ENCODE measurements around the gene EVPL.

Gene EVPL

GRCh38 chr17:76018801-76019200 is 8.3 kb downstream of the EVPL start:
- Histone ChIP-seq H3K36me3 (ENCODE audit: control insufficient read depth in 4 of 4, insufficient read depth in 4 of 4, low read length in 3 of 4) (peaks cover 0 to 3% (median 1%) of the 10 kb centered on the region in 4 experiments), H3K9me3 (ENCODE audit: control extremely low read depth in 1 of 5, control insufficient read depth in 4 of 5, insufficient read depth in 2 of 5, low read depth in 1 of 5, low read length in 4 of 5) (no peaks in the 10 kb centered on the region), H3K4me3 (ENCODE audit: control insufficient read depth in 1 of 7, extremely low read depth in 1 of 7, insufficient read depth in 4 of 7, low read depth in 2 of 7, low read length in 6 of 7) (no peak overlapping the region), H3K27ac (ENCODE audit: insufficient read depth in 1 of 2, low read depth in 1 of 2, low read length in 2 of 2, poor library complexity in 1 of 2, severe bottlenecking in 2 of 2) (no peak overlapping the region), H3K27me3 (replicated peaks in 2 of 5; ENCODE audit: control insufficient read depth in 4 of 5, insufficient read depth in 5 of 5, low read length in 4 of 5) (no peaks in the 10 kb centered on the region), H3K4me1 (ENCODE audit: control extremely low read depth in 1 of 4, control insufficient read depth in 4 of 4, insufficient read depth in 4 of 4, low read length in 3 of 4) (peaks cover 0 to 9% (median 3%) of the 10 kb centered on the region in 4 experiments)
- POLR2A ChIA-PET = no interaction called here
- DNase-seq = no peak
- CTCF ChIA-PET = interaction anchor here (0.9 to 13.9 kb wide), 6 partner anchors 11 to 188 kb away, joined by 3 to 183 read pairs (median 10); partner anchors contain the start of gene CDK3
- WGBS (ENCODE audit: insufficient coverage) = 99% methylated on average over 12 of the region's 13 CpGs

GRCh38 chr17:76018340-76018680 is 8.8 kb downstream of the EVPL start:
- CTCF ChIA-PET = interaction anchor here (1.9 to 13.9 kb wide), 4 partner anchors 15 to 38 kb away, joined by 4 to 183 read pairs (median 38); partner anchors contain the start of gene CDK3
- peaks cover 0 to 10% (median 3%) of the 10 kb centered on the region in 4 experiments for H3K4me1 ChIP-seq (ENCODE audit: control extremely low read depth in 1 of 4, control insufficient read depth in 4 of 4, insufficient read depth in 4 of 4, low read length in 3 of 4)
- DNase-seq = no peak
- 84% methylated on average over 10 of the region's 11 CpGs for WGBS (ENCODE audit: insufficient coverage)
- H3K4me3 ChIP-seq (ENCODE audit: control insufficient read depth in 1 of 7, extremely low read depth in 1 of 7, insufficient read depth in 4 of 7, low read depth in 2 of 7, low read length in 6 of 7) = no peak overlapping the region
- no peaks in the 10 kb centered on the region for H3K9me3 ChIP-seq (ENCODE audit: control extremely low read depth in 1 of 5, control insufficient read depth in 4 of 5, insufficient read depth in 2 of 5, low read depth in 1 of 5, low read length in 4 of 5)
- H3K27me3 ChIP-seq (replicated peaks in 2 of 5; ENCODE audit: control insufficient read depth in 4 of 5, insufficient read depth in 5 of 5, low read length in 4 of 5) = no peaks in the 10 kb centered on the region
- no peak overlapping the region for H3K27ac ChIP-seq (ENCODE audit: insufficient read depth in 1 of 2, low read depth in 1 of 2, low read length in 2 of 2, poor library complexity in 1 of 2, severe bottlenecking in 2 of 2)
- peaks cover 0 to 3% (median 1%) of the 10 kb centered on the region in 4 experiments for H3K36me3 ChIP-seq (ENCODE audit: control insufficient read depth in 4 of 4, insufficient read depth in 4 of 4, low read length in 3 of 4)
- POLR2A ChIA-PET = no interaction called here

- ChIA-PET CTCF (interaction anchor here (1.9 to 13.9 kb wide), 4 partner anchors 15 to 39 kb away, joined by 4 to 183 read pairs (median 38); partner anchors contain the start of gene CDK3), POLR2A (no interaction called here)
- Histone ChIP-seq H3K4me1 (ENCODE audit: control extremely low read depth in 1 of 4, control insufficient read depth in 4 of 4, insufficient read depth in 4 of 4, low read length in 3 of 4) (peaks cover 0 to 10% (median 3%) of the 10 kb centered on the region in 4 experiments), H3K9me3 (ENCODE audit: control extremely low read depth in 1 of 5, control insufficient read depth in 4 of 5, insufficient read depth in 2 of 5, low read depth in 1 of 5, low read length in 4 of 5) (no peaks in the 10 kb centered on the region), H3K27me3 (replicated peaks in 2 of 5; ENCODE audit: control insufficient read depth in 4 of 5, insufficient read depth in 5 of 5, low read length in 4 of 5) (no peaks in the 10 kb centered on the region), H3K36me3 (ENCODE audit: control insufficient read depth in 4 of 4, insufficient read depth in 4 of 4, low read length in 3 of 4) (peaks cover 0 to 3% (median 1%) of the 10 kb centered on the region in 4 experiments), H3K27ac (ENCODE audit: insufficient read depth in 1 of 2, low read depth in 1 of 2, low read length in 2 of 2, poor library complexity in 1 of 2, severe bottlenecking in 2 of 2) (no peak overlapping the region), H3K4me3 (ENCODE audit: control insufficient read depth in 1 of 7, extremely low read depth in 1 of 7, insufficient read depth in 4 of 7, low read depth in 2 of 7, low read length in 6 of 7) (no peak overlapping the region)
- no peak for DNase-seq
- WGBS (ENCODE audit: insufficient coverage) = 98% methylated on average over 14 of the region's 21 CpGs
These were observed 9.4 kb downstream of the EVPL start for GRCh38 chr17:76017481-76018339.

GRCh38 chr17:76014925-76015261 is 12.2 kb downstream of the EVPL start:
- peaks cover 0 to 10% (median 3%) of the 10 kb centered on the region in 4 experiments for H3K4me1 ChIP-seq (ENCODE audit: control extremely low read depth in 1 of 4, control insufficient read depth in 4 of 4, insufficient read depth in 4 of 4, low read length in 3 of 4)
- 89% methylated on average over 24 of the region's 26 CpGs for WGBS (ENCODE audit: insufficient coverage)
- H3K27me3 ChIP-seq (replicated peaks in 2 of 5; ENCODE audit: control insufficient read depth in 4 of 5, insufficient read depth in 5 of 5, low read length in 4 of 5) = no peaks in the 10 kb centered on the region
- peaks cover 0 to 3% (median 1%) of the 10 kb centered on the region in 4 experiments for H3K36me3 ChIP-seq (ENCODE audit: control insufficient read depth in 4 of 4, insufficient read depth in 4 of 4, low read length in 3 of 4)
- no peak overlapping the region for H3K4me3 ChIP-seq (ENCODE audit: control insufficient read depth in 1 of 7, extremely low read depth in 1 of 7, insufficient read depth in 4 of 7, low read depth in 2 of 7, low read length in 6 of 7)
- ChIA-PET CTCF (interaction anchor here (0.5 to 13.9 kb wide), 26 partner anchors 8 to 265 kb away, joined by 3 to 183 read pairs (median 4); partner anchors contain the start of genes CDK3 and FBF1), POLR2A (interaction anchor here (0.5 kb wide), 1 partner anchor 61 kb away, joined by 3 read pairs; no protein-coding TSS in a partner anchor)
- no peaks in the 10 kb centered on the region for H3K9me3 ChIP-seq (ENCODE audit: control extremely low read depth in 1 of 5, control insufficient read depth in 4 of 5, insufficient read depth in 2 of 5, low read depth in 1 of 5, low read length in 4 of 5)
- DNase-seq = no peak
- no peak overlapping the region for H3K27ac ChIP-seq (ENCODE audit: insufficient read depth in 1 of 2, low read depth in 1 of 2, low read length in 2 of 2, poor library complexity in 1 of 2, severe bottlenecking in 2 of 2)

GRCh38 chr17:76014100-76014924 is 12.8 kb downstream of the EVPL start:
- Histone ChIP-seq H3K27me3 (replicated peaks in 2 of 5; ENCODE audit: control insufficient read depth in 4 of 5, insufficient read depth in 5 of 5, low read length in 4 of 5) (no peaks in the 10 kb centered on the region), H3K9me3 (ENCODE audit: control extremely low read depth in 1 of 5, control insufficient read depth in 4 of 5, insufficient read depth in 2 of 5, low read depth in 1 of 5, low read length in 4 of 5) (no peaks in the 10 kb centered on the region), H3K36me3 (ENCODE audit: control insufficient read depth in 4 of 4, insufficient read depth in 4 of 4, low read length in 3 of 4) (peaks cover 0 to 3% (median 1%) of the 10 kb centered on the region in 4 experiments), H3K4me1 (ENCODE audit: control extremely low read depth in 1 of 4, control insufficient read depth in 4 of 4, insufficient read depth in 4 of 4, low read length in 3 of 4) (peaks cover 0 to 7% (median 3%) of the 10 kb centered on the region in 4 experiments), H3K4me3 (ENCODE audit: control insufficient read depth in 1 of 7, extremely low read depth in 1 of 7, insufficient read depth in 4 of 7, low read depth in 2 of 7, low read length in 6 of 7) (no peak overlapping the region), H3K27ac (ENCODE audit: insufficient read depth in 1 of 2, low read depth in 1 of 2, low read length in 2 of 2, poor library complexity in 1 of 2, severe bottlenecking in 2 of 2) (no peak overlapping the region)
- peak; percentile 67 to 86 (median 80) for DNase-seq
- CTCF ChIA-PET = interaction anchor here (0.5 to 13.9 kb wide), 33 partner anchors 9 to 275 kb away, joined by 3 to 183 read pairs (median 4); partner anchors contain the start of genes CDK3, FBF1 and SRP68
- POLR2A ChIA-PET = interaction anchor here (0.5 to 0.7 kb wide), 2 partner anchors 43 to 61 kb away, joined by 3 to 4 read pairs; no protein-coding TSS in a partner anchor
- WGBS (ENCODE audit: insufficient coverage) = 37% methylated on average over 18 of the region's 19 CpGs

- ChIA-PET POLR2A (no interaction called here), CTCF (interaction anchor here (0.8 to 13.9 kb wide), 23 partner anchors 10 to 276 kb away, joined by 3 to 183 read pairs (median 4); partner anchors contain the start of genes CDK3 and SRP68)
- no peak overlapping the region for H3K4me3 ChIP-seq (ENCODE audit: control insufficient read depth in 1 of 7, extremely low read depth in 1 of 7, insufficient read depth in 4 of 7, low read depth in 2 of 7, low read length in 6 of 7)
- H3K4me1 ChIP-seq (ENCODE audit: control extremely low read depth in 1 of 4, control insufficient read depth in 4 of 4, insufficient read depth in 4 of 4, low read length in 3 of 4) = peaks cover 0 to 6% (median 3%) of the 10 kb centered on the region in 4 experiments
- no peak for DNase-seq
- H3K27me3 ChIP-seq (replicated peaks in 2 of 5; ENCODE audit: control insufficient read depth in 4 of 5, insufficient read depth in 5 of 5, low read length in 4 of 5) = no peaks in the 10 kb centered on the region
- H3K36me3 ChIP-seq (ENCODE audit: control insufficient read depth in 4 of 4, insufficient read depth in 4 of 4, low read length in 3 of 4) = peaks cover 0 to 3% (median 1%) of the 10 kb centered on the region in 4 experiments
- H3K27ac ChIP-seq (ENCODE audit: insufficient read depth in 1 of 2, low read depth in 1 of 2, low read length in 2 of 2, poor library complexity in 1 of 2, severe bottlenecking in 2 of 2) = no peak overlapping the region
- no peaks in the 10 kb centered on the region for H3K9me3 ChIP-seq (ENCODE audit: control extremely low read depth in 1 of 5, control insufficient read depth in 4 of 5, insufficient read depth in 2 of 5, low read depth in 1 of 5, low read length in 4 of 5)
- WGBS (ENCODE audit: insufficient coverage) = 93% methylated on average over 13 of the region's 15 CpGs
These were observed 13.7 kb downstream of the EVPL start for GRCh38 chr17:76013377-76013932.
